Adrenal gland (tissue), 5 donors: Measurements from ENCODE around the gene ZSCAN23.

Source experiments
- CTCF ChIP-seq, 6 experiments: fragments of 450-650 bp in 4 of 6; fragments of 200-600 bp in 2 of 6; sonication (generic) in 1 of 6; IDR thresholded peaks; 1 replicate in 5 of 6; 2 replicates in 1 of 6; pipeline versions ENCODE4 v1.5.1 to v1.8.0; 2016 to 2021; ENCODE audit warnings: antibody characterized with exemption in 6 of 6, mild to moderate bottlenecking in 2 of 6, moderate library complexity in 1 of 6
- POLR2A ChIP-seq, 2 donors: fragments of 450-650 bp; IDR thresholded peaks; one replicate each; pipeline ENCODE4 v1.6.1; 2017; ENCODE audit warnings: antibody characterized with exemption in 2 of 2, mild to moderate bottlenecking in 2 of 2, moderate library complexity in 1 of 2
- donor health status: DM: no; HTN: no; CAD: no.

- TF ChIP-seq CTCF (IDR thresholded peaks at IDR 0.05) (no peak), POLR2A (IDR thresholded peaks at IDR 0.05) (no peak)
These were observed 35.9 kb downstream of the ZSCAN23 start for GRCh38 chr6:28407401-28407800.
